Measurements from ENCODE around the gene ASIC3. TPM values are rescaled to one million over a fixed set of nuclear protein-coding genes. Genes with fewer than 3 reads are reported as not detected.

The ASIC3 gene
- total and polyA plus RNA-seq, 2 donors (not counting 3 experiments of a cell fraction or from before 2014, with no cell fraction given) = 0.69 to 0.70 TPM

DNA sequence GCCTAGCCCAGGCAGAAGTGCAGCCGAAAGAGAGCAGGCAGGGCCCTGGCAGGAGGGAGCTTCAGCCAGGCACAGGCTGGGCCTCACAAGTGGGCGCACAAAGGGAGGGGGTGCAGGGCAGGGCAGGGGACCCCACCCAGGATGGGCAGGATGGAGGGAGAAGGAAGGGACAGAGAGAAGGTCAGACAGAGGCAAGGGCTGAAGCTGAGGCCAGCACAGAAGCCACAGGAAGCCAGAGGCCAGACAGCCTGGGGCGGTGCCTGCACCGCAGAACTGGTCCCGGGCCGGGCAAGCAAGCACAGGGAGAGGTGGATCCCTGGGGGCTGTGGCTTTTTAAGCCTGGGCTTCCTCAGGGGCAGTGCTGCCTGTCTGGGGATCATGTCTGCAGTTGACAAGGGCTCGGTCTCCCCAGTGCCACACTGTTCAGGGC lies 40.8 kb upstream of the ASIC3 start:
- H3K27me3 ChIP-seq (ENCODE audit: control insufficient read depth in 2 of 2, insufficient read depth in 2 of 2, low read length in 2 of 2) = no peaks in the 10 kb centered on the region
- H2AFZ ChIP-seq (ENCODE audit: low read depth, low read length) = no peak overlapping the region
- no peaks in the 10 kb centered on the region for H3K9me1 ChIP-seq (replicated peaks; ENCODE audit: control insufficient read depth, extremely low read depth, insufficient read depth, low read length)
- H3K4me3 ChIP-seq (replicated peaks in 1 of 3; ENCODE audit: insufficient read depth in 1 of 3, low read depth in 1 of 3, low read length in 3 of 3) = no peak overlapping the region
- CTCF ChIA-PET = interaction anchor here (0.9 to 9.4 kb wide), 16 partner anchors 10 to 225 kb away, joined by 3 to 107 read pairs (median 6); partner anchors contain the start of genes ABCB8, ATG9B and CHPF2
- dilution Hi-C loops (cut with MboI; ENCODE audit: extremely low pct_ligation_motif_present, low sequenced_read_pairs) = no loop called here
- POLR2A ChIA-PET = interaction anchor here (1.2 kb wide), 1 partner anchor 13 kb away, joined by 8 read pairs; no protein-coding TSS in a partner anchor
- BruUV-seq (replicated peaks) = no TSS peak
- no peak overlapping the region for H3K9ac ChIP-seq (replicated peaks; ENCODE audit: extremely low read depth, insufficient read depth, low read length)
- TF ChIP-seq GATA2 (IDR thresholded peaks at IDR 0.05; ENCODE audit: insufficient read depth, insufficient read length, low read depth, low read length) (no peak), MYC (IDR thresholded peaks at IDR 0.05; ENCODE audit: low read depth, low read length) (no peak), POLR2AphosphoS5 (IDR thresholded peaks at IDR 0.05; ENCODE audit: insufficient read depth, low read depth, low read length) (no peak), EZH2 (IDR thresholded peaks at IDR 0.05; ENCODE audit: borderline replicate concordance, low read depth, low read length, severe bottlenecking) (no peak), POLR2A (IDR thresholded peaks at IDR 0.05; ENCODE audit: low read depth, low read length) (no peak), JUN (IDR thresholded peaks at IDR 0.05; ENCODE audit: borderline replicate concordance, insufficient read depth, insufficient read length, low read depth) (no peak), FOS (IDR thresholded peaks at IDR 0.05; ENCODE audit: borderline replicate concordance, insufficient read depth, low read length) (no peak)
- TF ChIP-seq, protein P1, sequence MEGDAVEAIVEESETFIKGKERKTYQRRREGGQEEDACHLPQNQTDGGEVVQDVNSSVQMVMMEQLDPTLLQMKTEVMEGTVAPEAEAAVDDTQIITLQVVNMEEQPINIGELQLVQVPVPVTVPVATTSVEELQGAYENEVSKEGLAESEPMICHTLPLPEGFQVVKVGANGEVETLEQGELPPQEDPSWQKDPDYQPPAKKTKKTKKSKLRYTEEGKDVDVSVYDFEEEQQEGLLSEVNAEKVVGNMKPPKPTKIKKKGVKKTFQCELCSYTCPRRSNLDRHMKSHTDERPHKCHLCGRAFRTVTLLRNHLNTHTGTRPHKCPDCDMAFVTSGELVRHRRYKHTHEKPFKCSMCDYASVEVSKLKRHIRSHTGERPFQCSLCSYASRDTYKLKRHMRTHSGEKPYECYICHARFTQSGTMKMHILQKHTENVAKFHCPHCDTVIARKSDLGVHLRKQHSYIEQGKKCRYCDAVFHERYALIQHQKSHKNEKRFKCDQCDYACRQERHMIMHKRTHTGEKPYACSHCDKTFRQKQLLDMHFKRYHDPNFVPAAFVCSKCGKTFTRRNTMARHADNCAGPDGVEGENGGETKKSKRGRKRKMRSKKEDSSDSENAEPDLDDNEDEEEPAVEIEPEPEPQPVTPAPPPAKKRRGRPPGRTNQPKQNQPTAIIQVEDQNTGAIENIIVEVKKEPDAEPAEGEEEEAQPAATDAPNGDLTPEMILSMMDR (IDR thresholded peaks at IDR 0.05; ENCODE audit: extremely low read depth in 1 of 2, insufficient read depth in 1 of 2, low read depth in 1 of 2, low read length in 2 of 2) = no peak
- TF ChIP-seq, protein P2, sequence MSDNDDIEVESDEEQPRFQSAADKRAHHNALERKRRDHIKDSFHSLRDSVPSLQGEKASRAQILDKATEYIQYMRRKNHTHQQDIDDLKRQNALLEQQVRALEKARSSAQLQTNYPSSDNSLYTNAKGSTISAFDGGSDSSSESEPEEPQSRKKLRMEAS (IDR thresholded peaks at IDR 0.05; ENCODE audit: insufficient read depth, insufficient read length) = no peak
- H3K36me3 ChIP-seq (ENCODE audit: control insufficient read depth in 2 of 2, extremely low read depth in 1 of 2, insufficient read depth in 2 of 2, low read length in 2 of 2) = peaks cover 0 to 17% of the 10 kb centered on the region in 2 experiments
- H3K4me1 ChIP-seq (ENCODE audit: control insufficient read depth, extremely low read depth, insufficient read depth, low read length) = peaks cover 55% of the 10 kb centered on the region
- intact Hi-C loops (cut with micrococcal nuclease) = no loop called here
- H3K9me3 ChIP-seq (replicated peaks; ENCODE audit: control insufficient read depth, insufficient read depth, low read length) = no peaks in the 10 kb centered on the region
- H3K79me2 ChIP-seq (ENCODE audit: control insufficient read depth, insufficient read depth, low read length) = no peaks in the 10 kb centered on the region
- H3K27ac ChIP-seq (ENCODE audit: insufficient read depth, low read depth, low read length) = peak overlapping the region; percentile 23
- H3K4me2 ChIP-seq (ENCODE audit: insufficient read depth, low read length) = peak overlapping the region; percentile 4
- peak; percentile 35 for DNase-seq (ENCODE audit: low read depth, low spot score)
- peak; percentile 62 for FAIRE-seq
- H4K20me1 ChIP-seq (replicated peaks; ENCODE audit: control insufficient read depth, extremely low read depth, insufficient read depth, low read length) = no peaks in the 10 kb centered on the region

All from endothelial cell of umbilical vein (primary cell).